IPS-15b (cell line): ENCODE results near the gene MAP1LC3B.

ENCODE experiments used
- H3K27me3 ChIP-seq: one replicate; pipeline ENCODE4 v1.6.1; 2013; ENCODE audit warnings: low read length; ENCODE audit not compliant: control insufficient read depth, insufficient read depth
- H3K36me3 ChIP-seq: one replicate; pipeline ENCODE4 v1.6.1; 2013; ENCODE audit warnings: low read length; ENCODE audit not compliant: control insufficient read depth, insufficient read depth
- H3K4me1 ChIP-seq: one replicate; pipeline ENCODE4 v1.6.1; 2013; ENCODE audit warnings: mild to moderate bottlenecking, low read length; ENCODE audit not compliant: control insufficient read depth, insufficient read depth
- H3K4me3 ChIP-seq: one replicate; pipeline ENCODE4 v1.5.1; 2013; ENCODE audit warnings: low read depth, low read length
- H3K9ac ChIP-seq: one replicate; pipeline ENCODE4 v1.6.1; 2013; ENCODE audit warnings: low read depth, mild to moderate bottlenecking, low read length
- H3K9me3 ChIP-seq: one replicate; pipeline ENCODE4 v1.6.1; 2013; ENCODE audit warnings: mild to moderate bottlenecking, low read length; ENCODE audit not compliant: control insufficient read depth, insufficient read depth

Gene MAP1LC3B

GRCh38 chr16:87406495-87407088, 14.5 kb downstream of the MAP1LC3B start:
- H3K9ac ChIP-seq, result no peak overlapping the region
- H3K27me3 ChIP-seq, result no peaks in the 10 kb centered on the region
- no peaks in the 10 kb centered on the region for H3K4me1 ChIP-seq
- peaks cover 25% of the 10 kb centered on the region for H3K36me3 ChIP-seq
- no peaks in the 10 kb centered on the region for H3K9me3 ChIP-seq
- no peak overlapping the region for H3K4me3 ChIP-seq

- H3K9me3 ChIP-seq, result no peaks in the 10 kb centered on the region
- no peak overlapping the region for H3K9ac ChIP-seq
- no peaks in the 10 kb centered on the region for H3K4me1 ChIP-seq
- no peaks in the 10 kb centered on the region for H3K27me3 ChIP-seq
- H3K36me3 ChIP-seq, result peaks cover 33% of the 10 kb centered on the region
- no peak overlapping the region for H3K4me3 ChIP-seq
These were observed 15.5 kb downstream of the MAP1LC3B start for GRCh38 chr16:87407511-87408112.

- H3K9ac ChIP-seq, result no peak overlapping the region
- H3K4me3 ChIP-seq, result no peak overlapping the region
- H3K36me3 ChIP-seq, result peaks cover 37% of the 10 kb centered on the region
- no peaks in the 10 kb centered on the region for H3K27me3 ChIP-seq
- H3K4me1 ChIP-seq, result no peaks in the 10 kb centered on the region
- no peaks in the 10 kb centered on the region for H3K9me3 ChIP-seq
These were observed 17.0 kb downstream of the MAP1LC3B start for GRCh38 chr16:87409153-87409552.

GRCh38 chr16:87409781-87410180, 17.6 kb downstream of the MAP1LC3B start:
- H3K36me3 ChIP-seq, result peaks cover 36% of the 10 kb centered on the region
- H3K9ac ChIP-seq, result no peak overlapping the region
- H3K4me3 ChIP-seq, result no peak overlapping the region
- no peaks in the 10 kb centered on the region for H3K4me1 ChIP-seq
- H3K9me3 ChIP-seq, result no peaks in the 10 kb centered on the region
- no peaks in the 10 kb centered on the region for H3K27me3 ChIP-seq

- Histone ChIP-seq H3K27me3 (no peaks in the 10 kb centered on the region), H3K36me3 (peaks cover 34% of the 10 kb centered on the region), H3K9me3 (no peaks in the 10 kb centered on the region), H3K4me1 (no peaks in the 10 kb centered on the region), H3K9ac (no peak overlapping the region), H3K4me3 (no peak overlapping the region)
These were observed 18.4 kb downstream of the MAP1LC3B start for GRCh38 chr16:87410530-87410929.

GRCh38 chr16:87410968-87411367, 18.8 kb downstream of the MAP1LC3B start:
- no peak overlapping the region for H3K9ac ChIP-seq
- peaks cover 34% of the 10 kb centered on the region for H3K36me3 ChIP-seq
- no peaks in the 10 kb centered on the region for H3K27me3 ChIP-seq
- no peaks in the 10 kb centered on the region for H3K9me3 ChIP-seq
- no peak overlapping the region for H3K4me3 ChIP-seq
- no peaks in the 10 kb centered on the region for H3K4me1 ChIP-seq

- no peak overlapping the region for H3K4me3 ChIP-seq
- no peaks in the 10 kb centered on the region for H3K9me3 ChIP-seq
- no peak overlapping the region for H3K9ac ChIP-seq
- no peaks in the 10 kb centered on the region for H3K4me1 ChIP-seq
- H3K36me3 ChIP-seq, result peaks cover 39% of the 10 kb centered on the region
- no peaks in the 10 kb centered on the region for H3K27me3 ChIP-seq
These were observed 19.5 kb downstream of the MAP1LC3B start for GRCh38 chr16:87411375-87412271.

GRCh38 chr16:87412371-87412995, 20.3 kb downstream of the MAP1LC3B start:
- H3K36me3 ChIP-seq, result peaks cover 46% of the 10 kb centered on the region
- no peaks in the 10 kb centered on the region for H3K4me1 ChIP-seq
- no peaks in the 10 kb centered on the region for H3K27me3 ChIP-seq
- H3K9me3 ChIP-seq, result no peaks in the 10 kb centered on the region
- no peak overlapping the region for H3K4me3 ChIP-seq
- H3K9ac ChIP-seq, result no peak overlapping the region

- Histone ChIP-seq H3K36me3 (peaks cover 46% of the 10 kb centered on the region), H3K27me3 (no peaks in the 10 kb centered on the region), H3K9ac (no peak overlapping the region), H3K4me3 (no peak overlapping the region), H3K4me1 (no peaks in the 10 kb centered on the region), H3K9me3 (no peaks in the 10 kb centered on the region)
These were observed 20.9 kb downstream of the MAP1LC3B start for GRCh38 chr16:87412996-87413421.

- Histone ChIP-seq H3K9me3 (no peaks in the 10 kb centered on the region), H3K36me3 (peaks cover 42% of the 10 kb centered on the region), H3K4me3 (no peak overlapping the region), H3K4me1 (no peaks in the 10 kb centered on the region), H3K9ac (no peak overlapping the region), H3K27me3 (no peaks in the 10 kb centered on the region)
These were observed 22.1 kb downstream of the MAP1LC3B start for GRCh38 chr16:87414251-87414680.

- H3K9me3 ChIP-seq, result no peaks in the 10 kb centered on the region
- H3K36me3 ChIP-seq, result peaks cover 51% of the 10 kb centered on the region
- no peaks in the 10 kb centered on the region for H3K27me3 ChIP-seq
- H3K9ac ChIP-seq, result no peak overlapping the region
- no peaks in the 10 kb centered on the region for H3K4me1 ChIP-seq
- H3K4me3 ChIP-seq, result no peak overlapping the region
These were observed 23.3 kb downstream of the MAP1LC3B start for GRCh38 chr16:87415441-87415840.
